Fibroblast of lung (primary cell): Measurements from ENCODE around the gene OR2H2. TPM values are rescaled to one million over a fixed set of nuclear protein-coding genes. Genes with fewer than 3 reads are reported as not detected.

Experiments
- DNase-seq, 2 donors: peaks; one replicate each; pipeline versions ENCODE4 v3.0.0 to v3.0.0-alpha.2; 2010; ENCODE audit warnings: low read depth in 2 of 2
- H2AFZ ChIP-seq: 2 replicates; pipeline ENCODE4 v1.5.1; 2012; ENCODE audit warnings: low read length, control low read depth, inconsistent platforms
- H3K27ac ChIP-seq: 2 replicates; pipeline ENCODE4 v1.5.1; 2011; ENCODE audit warnings: low read length, control low read depth; ENCODE audit not compliant: insufficient read depth
- H3K27me3 ChIP-seq: 2 replicates; pipeline ENCODE4 v1.5.1; 2011; ENCODE audit warnings: mild to moderate bottlenecking, low read length; ENCODE audit not compliant: control insufficient read depth, insufficient read depth
- H3K36me3 ChIP-seq: 2 replicates; pipeline ENCODE4 v1.5.1; 2011; ENCODE audit warnings: low read length; ENCODE audit not compliant: control insufficient read depth, insufficient read depth
- H3K4me1 ChIP-seq: 2 replicates; pipeline ENCODE4 v1.5.1; 2011; ENCODE audit warnings: low read length; ENCODE audit not compliant: control insufficient read depth, insufficient read depth; ENCODE audit errors: extremely low read depth
- H3K4me2 ChIP-seq: 2 replicates; pipeline ENCODE4 v1.5.1; 2011; ENCODE audit warnings: low read length, control low read depth; ENCODE audit not compliant: insufficient read depth; ENCODE audit errors: extremely low read depth
- H3K4me3 ChIP-seq, 4 experiments: fragments of 200-600 bp in 1 of 4; sonication (generic) in 1 of 4; replicated peaks in 1 of 4; 2 replicates each; pipeline ENCODE4 v1.5.1; 2011 to 2016; ENCODE audit warnings: low read length in 4 of 4, low read depth in 3 of 4, mild to moderate bottlenecking in 3 of 4, control low read depth in 2 of 4, inconsistent platforms in 1 of 4, mixed read lengths in 1 of 4; ENCODE audit not compliant: insufficient read depth in 1 of 4; ENCODE audit errors: control extremely low read depth in 1 of 4
- H3K79me2 ChIP-seq: 2 replicates; pipeline ENCODE4 v1.5.1; 2012; ENCODE audit warnings: mild to moderate bottlenecking, low read length, inconsistent platforms; ENCODE audit not compliant: control insufficient read depth, insufficient read depth
- H3K9ac ChIP-seq: 2 replicates; pipeline ENCODE4 v1.5.1; 2011; ENCODE audit warnings: mild to moderate bottlenecking, low read length, control low read depth; ENCODE audit not compliant: insufficient read depth
- H3K9me3 ChIP-seq: 2 replicates; pipeline ENCODE4 v1.5.1; 2012; ENCODE audit warnings: low read depth, low read length; ENCODE audit not compliant: control insufficient read depth, insufficient read depth
- H4K20me1 ChIP-seq: 2 replicates; pipeline ENCODE4 v1.5.1; 2011; ENCODE audit warnings: low read length; ENCODE audit not compliant: control insufficient read depth, insufficient read depth; ENCODE audit errors: extremely low read depth
- CTCF ChIP-seq, 2 donors: IDR thresholded peaks in 1 of 2; conservative IDR thresholded peaks in 1 of 2; 1 replicate in 1 of 2; 2 replicates in 1 of 2; pipeline ENCODE4 v1.5.1; 2011 to 2012; ENCODE audit warnings: low read length in 2 of 2, control low read depth in 1 of 2, inconsistent platforms in 1 of 2, low read depth in 1 of 2, mild to moderate bottlenecking in 1 of 2
- EZH2 ChIP-seq: IDR thresholded peaks from 2 replicates; pipeline ENCODE4 v1.5.1; 2012; ENCODE audit warnings: low read length, control low read depth, mild to moderate bottlenecking; ENCODE audit errors: missing control alignments
- polyA plus RNA-seq, 2 donors: library from polyadenylated mRNA; depleted of rRNA in 1 of 2; stranded (reverse) in 1 of 2; unstranded in 1 of 2; fragments of >200 nt; gene quantifications; 2 replicates each; pipeline ENCODE4 v1.2.1, GENCODE V29; 2011 to 2012; ENCODE audit warnings: missing spikeins in 1 of 2
- total RNA-seq: library from RNA; depleted of rRNA; stranded (reverse); fragments of >200 nt; gene quantifications from 2 replicates; pipeline ENCODE4 v1.2.1, GENCODE V29; 2014

OR2H2 gene
- total and polyA plus RNA-seq, 2 donors (not counting 1 experiment from before 2014, with no cell fraction given) = not detected

- H3K79me2 ChIP-seq = no peaks in the 10 kb centered on the region
- no peaks in the 10 kb centered on the region for H3K9me3 ChIP-seq
- H3K4me1 ChIP-seq = no peaks in the 10 kb centered on the region
- H3K4me2 ChIP-seq = no peak overlapping the region
- no peak overlapping the region for H3K9ac ChIP-seq
- peak in 1 of 2 donors; percentile 8 for DNase-seq
- H3K27ac ChIP-seq = no peak overlapping the region
- no peaks in the 10 kb centered on the region for H3K27me3 ChIP-seq
- H3K4me3 ChIP-seq = no peak overlapping the region
- TF ChIP-seq EZH2 = no peak
- H4K20me1 ChIP-seq = no peaks in the 10 kb centered on the region
- H2AFZ ChIP-seq = no peak overlapping the region
- no peaks in the 10 kb centered on the region for H3K36me3 ChIP-seq
Observed at GRCh38 chr6:29567991-29568390, 16.9 kb upstream of the OR2H2 start.

GRCh38 chr6:29576056-29576455, 8.9 kb upstream of the OR2H2 start:
- no peaks in the 10 kb centered on the region for H3K9me3 ChIP-seq
- H3K36me3 ChIP-seq = no peaks in the 10 kb centered on the region
- H3K27ac ChIP-seq = no peak overlapping the region
- no peaks in the 10 kb centered on the region for H3K4me1 ChIP-seq
- no peaks in the 10 kb centered on the region for H4K20me1 ChIP-seq
- TF ChIP-seq EZH2 = no peak
- no peak for TF ChIP-seq CTCF (conservative IDR thresholded peaks at IDR 0.05 in 1 of 2, IDR thresholded peaks at IDR 0.05 in 1 of 2; ENCODE audit: low read depth in 1 of 2, low read length in 2 of 2)
- no peak overlapping the region for H3K4me2 ChIP-seq
- DNase-seq = no peak
- H3K27me3 ChIP-seq = no peaks in the 10 kb centered on the region
- no peak overlapping the region for H3K9ac ChIP-seq
- H3K4me3 ChIP-seq = no peak overlapping the region
- H2AFZ ChIP-seq = no peak overlapping the region
- H3K79me2 ChIP-seq = no peaks in the 10 kb centered on the region

GRCh38 chr6:29577544-29577943, 7.4 kb upstream of the OR2H2 start:
- no peaks in the 10 kb centered on the region for H4K20me1 ChIP-seq
- no peak overlapping the region for H3K9ac ChIP-seq
- no peaks in the 10 kb centered on the region for H3K27me3 ChIP-seq
- H3K9me3 ChIP-seq = no peaks in the 10 kb centered on the region
- no peaks in the 10 kb centered on the region for H3K79me2 ChIP-seq
- no peak overlapping the region for H3K27ac ChIP-seq
- H3K4me1 ChIP-seq = no peaks in the 10 kb centered on the region
- no peak for DNase-seq
- H3K4me2 ChIP-seq = no peak overlapping the region
- no peak overlapping the region for H3K4me3 ChIP-seq
- no peak overlapping the region for H2AFZ ChIP-seq
- no peaks in the 10 kb centered on the region for H3K36me3 ChIP-seq
- TF ChIP-seq CTCF (conservative IDR thresholded peaks at IDR 0.05 in 1 of 2, IDR thresholded peaks at IDR 0.05 in 1 of 2; ENCODE audit: low read depth in 1 of 2, low read length in 2 of 2) = no peak
- TF ChIP-seq EZH2 = no peak
